Astrocyte (in vitro differentiated cells and primary cell): ENCODE measurements around the gene GLB1L. TPM values are rescaled to one million over a fixed set of nuclear protein-coding genes. Genes with fewer than 3 reads are reported as not detected.

Experiments used
- DNase-seq: peaks from one replicate; pipeline ENCODE4 v3.0.0-alpha.2; 2010; ENCODE audit warnings: low read depth
- FAIRE-seq: peaks from 2 replicates; lab custom pipeline; 2011; peaks lifted over from hg19 to GRCh38; lab: Jason Lieb, UNC
- H2AFZ ChIP-seq: 2 replicates; pipeline ENCODE4 v1.6.0; 2012; ENCODE audit warnings: low read depth, low read length, inconsistent platforms
- H3K27ac ChIP-seq: 2 replicates; pipeline ENCODE4 v1.5.1; 2011; ENCODE audit warnings: low read depth, low read length, inconsistent platforms
- H3K27me3 ChIP-seq: 2 replicates; pipeline ENCODE4 v1.6.0; 2011; ENCODE audit warnings: low read length, inconsistent platforms; ENCODE audit not compliant: insufficient read depth
- H3K36me3 ChIP-seq: 2 replicates; pipeline ENCODE4 v1.5.1; 2011; ENCODE audit warnings: low read length, inconsistent platforms; ENCODE audit not compliant: insufficient read depth
- H3K4me1 ChIP-seq: 2 replicates; pipeline ENCODE4 v1.5.1; 2011; ENCODE audit warnings: low read length, inconsistent platforms; ENCODE audit not compliant: insufficient read depth
- H3K4me2 ChIP-seq: 2 replicates; pipeline ENCODE4 v1.6.0; 2012; ENCODE audit warnings: low read length, inconsistent platforms
- H3K4me3 ChIP-seq: 2 replicates; pipeline ENCODE4 v1.5.1; 2011; ENCODE audit warnings: low read depth, mild to moderate bottlenecking, low read length, inconsistent platforms; ENCODE audit not compliant: insufficient read depth
- H3K79me2 ChIP-seq: 2 replicates; pipeline ENCODE4 v1.6.0; 2012; ENCODE audit warnings: mild to moderate bottlenecking, low read length, inconsistent platforms; ENCODE audit not compliant: insufficient read depth
- H3K9ac ChIP-seq: 2 replicates; pipeline ENCODE4 v1.6.0; 2012; ENCODE audit warnings: mild to moderate bottlenecking, low read length, inconsistent platforms
- H3K9me3 ChIP-seq: 2 replicates; pipeline ENCODE4 v1.5.1; 2012; ENCODE audit warnings: low read depth, mild to moderate bottlenecking, low read length, inconsistent platforms; ENCODE audit not compliant: insufficient read depth
- H4K20me1 ChIP-seq: 2 replicates; pipeline ENCODE4 v1.6.0; 2012; ENCODE audit warnings: low read length, inconsistent platforms; ENCODE audit not compliant: insufficient read depth
- H3K27ac Mint-ChIP-seq: one replicate; pipeline ENCODE4 v1.8.0; 2021; ENCODE audit warnings: mild to moderate bottlenecking, mixed read lengths; ENCODE audit not compliant: unreplicated experiment
- H3K27me3 Mint-ChIP-seq: one replicate; pipeline ENCODE4 v1.8.0; 2021; ENCODE audit warnings: low read depth, mixed read lengths; ENCODE audit not compliant: unreplicated experiment
- H3K36me3 Mint-ChIP-seq: one replicate; pipeline ENCODE4 v1.8.0; 2021; ENCODE audit warnings: low read depth, mixed read lengths; ENCODE audit not compliant: unreplicated experiment
- H3K4me1 Mint-ChIP-seq: one replicate; pipeline ENCODE4 v1.8.0; 2021; ENCODE audit warnings: low read depth, mixed read lengths; ENCODE audit not compliant: unreplicated experiment
- H3K4me3 Mint-ChIP-seq: one replicate; pipeline ENCODE4 v1.8.0; 2021; ENCODE audit warnings: mild to moderate bottlenecking, moderate library complexity, mixed read lengths; ENCODE audit not compliant: unreplicated experiment
- H3K9me3 Mint-ChIP-seq: one replicate; pipeline ENCODE4 v1.8.0; 2021; ENCODE audit warnings: mild to moderate bottlenecking, mixed read lengths; ENCODE audit not compliant: unreplicated experiment
- EZH2 ChIP-seq: IDR thresholded peaks from 2 replicates; pipeline ENCODE4 v1.6.1; 2012; ENCODE audit warnings: mild to moderate bottlenecking, low read length, inconsistent platforms; ENCODE audit not compliant: insufficient read depth
- total RNA-seq: library from RNA; stranded (reverse); gene quantifications from 2 replicates; pipeline ENCODE4 v1.2.1, GENCODE V29; 2021
- TF ChIP-seq, protein P1 (sequence below): IDR thresholded peaks from 2 replicates; pipeline ENCODE4 v1.5.1; 2011; ENCODE audit warnings: low read depth, mild to moderate bottlenecking, inconsistent platforms, low read length, moderate library complexity; ENCODE audit not compliant: insufficient read depth

The GLB1L gene
- total RNA-seq, 1 donor from 2014 or later = 2.7 TPM

DNA sequence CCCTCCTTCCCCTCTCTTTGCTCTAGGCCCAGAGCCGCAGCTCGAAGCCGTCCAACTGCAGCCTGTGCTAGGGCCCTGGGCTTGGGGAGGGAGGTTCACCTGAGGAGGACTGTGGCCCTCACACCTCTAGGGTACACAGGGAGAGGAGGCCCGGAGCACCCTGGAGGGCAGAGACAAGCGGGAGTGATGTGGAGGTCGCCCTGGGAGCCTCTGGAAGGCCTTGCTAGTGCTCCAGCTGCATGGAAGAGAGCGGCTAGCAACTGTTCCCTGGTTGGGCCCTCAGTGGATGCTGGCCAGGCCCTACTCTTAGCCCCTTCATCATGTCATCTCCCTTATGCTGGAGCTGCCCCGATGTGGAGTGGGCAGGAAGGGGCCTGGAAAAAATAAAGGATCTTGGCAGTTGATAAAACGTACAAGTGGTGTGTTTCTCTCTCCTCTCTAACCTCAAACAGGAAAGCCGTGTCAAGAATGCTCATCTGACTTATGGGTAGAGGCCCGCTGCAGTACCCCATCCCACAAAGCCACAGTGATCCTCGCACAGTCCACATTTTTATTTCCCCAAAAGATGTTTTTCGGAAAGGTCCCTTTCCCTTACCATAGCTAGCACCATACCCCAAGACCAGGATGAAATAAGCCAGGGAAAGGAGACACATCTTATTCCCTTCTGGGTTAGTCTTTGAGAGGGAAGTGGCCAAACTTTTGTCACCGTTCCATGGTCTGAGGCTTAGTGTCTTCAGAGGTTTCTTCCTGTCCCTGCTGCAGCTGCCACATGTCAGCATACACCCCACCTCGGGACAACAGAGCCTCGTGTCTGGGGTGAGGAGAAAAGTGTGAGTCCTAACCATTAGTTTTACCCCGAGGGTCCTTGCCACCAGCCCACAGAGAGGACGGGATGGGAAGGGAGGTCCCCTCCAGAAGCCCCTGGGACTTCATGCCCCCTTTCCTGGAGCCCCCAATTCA is 35.7 kb downstream of the GLB1L start:
- TF ChIP-seq EZH2 = no peak
- TF ChIP-seq, protein P1, sequence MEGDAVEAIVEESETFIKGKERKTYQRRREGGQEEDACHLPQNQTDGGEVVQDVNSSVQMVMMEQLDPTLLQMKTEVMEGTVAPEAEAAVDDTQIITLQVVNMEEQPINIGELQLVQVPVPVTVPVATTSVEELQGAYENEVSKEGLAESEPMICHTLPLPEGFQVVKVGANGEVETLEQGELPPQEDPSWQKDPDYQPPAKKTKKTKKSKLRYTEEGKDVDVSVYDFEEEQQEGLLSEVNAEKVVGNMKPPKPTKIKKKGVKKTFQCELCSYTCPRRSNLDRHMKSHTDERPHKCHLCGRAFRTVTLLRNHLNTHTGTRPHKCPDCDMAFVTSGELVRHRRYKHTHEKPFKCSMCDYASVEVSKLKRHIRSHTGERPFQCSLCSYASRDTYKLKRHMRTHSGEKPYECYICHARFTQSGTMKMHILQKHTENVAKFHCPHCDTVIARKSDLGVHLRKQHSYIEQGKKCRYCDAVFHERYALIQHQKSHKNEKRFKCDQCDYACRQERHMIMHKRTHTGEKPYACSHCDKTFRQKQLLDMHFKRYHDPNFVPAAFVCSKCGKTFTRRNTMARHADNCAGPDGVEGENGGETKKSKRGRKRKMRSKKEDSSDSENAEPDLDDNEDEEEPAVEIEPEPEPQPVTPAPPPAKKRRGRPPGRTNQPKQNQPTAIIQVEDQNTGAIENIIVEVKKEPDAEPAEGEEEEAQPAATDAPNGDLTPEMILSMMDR = no peak
- no peak for FAIRE-seq
- Histone ChIP-seq H3K4me2 (no peak overlapping the region), H3K27me3 (no peaks in the 10 kb centered on the region), H3K9ac (no peak overlapping the region), H3K36me3 (peaks cover 7% of the 10 kb centered on the region), H3K79me2 (peaks cover 6% of the 10 kb centered on the region), H4K20me1 (peaks cover 15% of the 10 kb centered on the region), H3K9me3 (no peaks in the 10 kb centered on the region), H3K4me1 (peaks cover 16% of the 10 kb centered on the region), H2AFZ (no peak overlapping the region), H3K27ac (no peak overlapping the region), H3K4me3 (no peak overlapping the region)
- Mint-ChIP-seq H3K4me3 (no peak overlapping the region), H3K27ac (no peak overlapping the region), H3K27me3 (no peaks in the 10 kb centered on the region), H3K4me1 (peaks cover 11% of the 10 kb centered on the region), H3K9me3 (no peaks in the 10 kb centered on the region), H3K36me3 (peaks cover 16% of the 10 kb centered on the region)
- DNase-seq = no peak

DNA sequence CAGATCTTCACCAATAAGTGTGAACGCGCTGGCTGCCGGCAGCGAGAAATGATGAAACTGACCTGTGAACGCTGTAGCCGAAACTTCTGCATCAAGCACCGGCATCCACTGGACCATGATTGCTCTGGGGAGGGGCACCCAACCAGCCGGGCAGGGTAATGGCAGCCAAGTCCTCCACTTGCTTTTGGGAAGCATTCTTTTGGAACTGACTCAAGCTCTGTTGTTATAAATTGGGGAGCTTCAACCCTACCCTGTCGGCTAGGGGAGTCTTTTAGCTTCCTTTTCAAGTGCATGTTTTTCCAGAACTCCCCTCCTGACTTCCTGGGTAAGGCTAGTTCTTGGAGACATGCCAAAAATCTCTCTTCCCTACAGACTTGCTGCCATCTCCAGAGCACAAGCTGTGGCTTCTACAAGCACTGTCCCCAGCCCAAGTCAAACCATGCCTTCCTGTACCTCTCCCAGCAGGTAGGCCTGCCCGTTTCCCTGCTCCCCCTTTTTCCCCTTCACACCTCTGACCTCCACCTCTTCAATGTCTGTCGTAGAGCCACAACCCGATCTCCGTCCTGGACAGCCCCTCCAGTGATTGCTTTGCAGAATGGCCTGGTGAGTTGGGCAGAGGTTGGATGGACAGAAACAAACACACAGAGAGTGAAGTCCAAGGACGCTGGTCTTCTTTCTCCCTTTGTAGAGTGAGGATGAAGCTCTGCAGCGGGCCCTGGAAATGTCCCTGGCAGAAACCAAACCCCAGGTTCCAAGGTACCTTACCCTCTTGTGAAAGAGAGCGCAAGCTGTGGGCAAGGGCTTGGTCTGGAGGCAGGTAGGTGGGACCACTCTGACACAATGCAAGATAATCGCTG is 37.1 kb downstream of the GLB1L start:
- no peak overlapping the region for H3K27ac Mint-ChIP-seq
- Histone ChIP-seq H3K9ac (peak overlapping the region; percentile 77), H3K79me2 (peaks cover 6% of the 10 kb centered on the region), H3K4me1 (peaks cover 16% of the 10 kb centered on the region), H3K9me3 (no peaks in the 10 kb centered on the region), H3K4me3 (no peak overlapping the region), H2AFZ (no peak overlapping the region), H4K20me1 (peaks cover 15% of the 10 kb centered on the region), H3K4me2 (peak overlapping the region; percentile 83), H3K27me3 (no peaks in the 10 kb centered on the region), H3K27ac (no peak overlapping the region), H3K36me3 (no peaks in the 10 kb centered on the region)
- DNase-seq (peak; percentile 4), FAIRE-seq (no peak)
- H3K27me3 Mint-ChIP-seq = peaks cover 1% of the 10 kb centered on the region
- peaks cover 11% of the 10 kb centered on the region for H3K4me1 Mint-ChIP-seq
- TF ChIP-seq EZH2 = no peak
- TF ChIP-seq, protein P1 = no peak
- H3K9me3 Mint-ChIP-seq = no peaks in the 10 kb centered on the region
- H3K36me3 Mint-ChIP-seq = peaks cover 10% of the 10 kb centered on the region
- H3K4me3 Mint-ChIP-seq = peak overlapping the region; percentile 81
